Calu3 (cell line): ENCODE data around the gene DISP3. TPM values are rescaled to one million over a fixed set of nuclear protein-coding genes. Genes with fewer than 3 reads are reported as not detected.

Source experiments
- BruUV-seq: library from RNA; stranded (reverse); fragments of 400-500 nt; replicated peaks from 2 replicates; lab custom pipeline; 2021; lab: Mats Ljungman, UMichigan
- CTCF ChIA-PET: fragments of 300-600 bp; sonication (Branson Sonifier 250); formaldehyde crosslinking; loops from one replicate; lab custom pipeline; 2022; ENCODE audit warnings: antibody characterized with exemption; lab: Charles Lee
- DNase-seq: peaks from one replicate; pipeline ENCODE4 v3.0.0; 2022
- H3K27ac Mint-ChIP-seq: one replicate; pipeline ENCODE4 v1.8.0; 2022; ENCODE audit warnings: mixed read lengths; ENCODE audit not compliant: unreplicated experiment
- H3K27me3 Mint-ChIP-seq: one replicate; pipeline ENCODE4 v1.8.0; 2022; ENCODE audit warnings: mixed read lengths; ENCODE audit not compliant: unreplicated experiment
- H3K36me3 Mint-ChIP-seq: one replicate; pipeline ENCODE4 v1.8.0; 2022; ENCODE audit warnings: mild to moderate bottlenecking, moderate library complexity, mixed read lengths; ENCODE audit not compliant: insufficient read depth, unreplicated experiment
- H3K4me1 Mint-ChIP-seq: one replicate; pipeline ENCODE4 v1.8.0; 2022; ENCODE audit warnings: mild to moderate bottlenecking, low read depth, mixed read lengths; ENCODE audit not compliant: unreplicated experiment
- H3K4me3 Mint-ChIP-seq: one replicate; pipeline ENCODE4 v1.8.0; 2022; ENCODE audit warnings: mild to moderate bottlenecking, low read depth, moderate library complexity, mixed read lengths; ENCODE audit not compliant: unreplicated experiment
- H3K9me3 Mint-ChIP-seq: one replicate; pipeline ENCODE4 v1.8.0; 2022; ENCODE audit warnings: low read depth, mixed read lengths; ENCODE audit not compliant: unreplicated experiment
- intact Hi-C: fragments of 100-400 bp; cut with micrococcal nuclease; formaldehyde crosslinking; loops from one replicate; pipeline ENCODE4 v1.10.0; 2022; ENCODE audit not compliant: unreplicated experiment
- total RNA-seq: library from RNA; stranded (reverse); gene quantifications from 2 replicates; pipeline ENCODE4 v1.2.3, GENCODE V29; 2022
- TF ChIP-seq, protein P1 (sequence below): fragments of 200-600 bp; IDR thresholded peaks from one replicate; pipeline ENCODE4 v1.8.0; 2022; ENCODE audit warnings: antibody characterized with exemption; ENCODE audit not compliant: unreplicated experiment

DISP3 gene
- total RNA-seq, 1 experiment from 2014 or later, result 1.3 TPM

DNA sequence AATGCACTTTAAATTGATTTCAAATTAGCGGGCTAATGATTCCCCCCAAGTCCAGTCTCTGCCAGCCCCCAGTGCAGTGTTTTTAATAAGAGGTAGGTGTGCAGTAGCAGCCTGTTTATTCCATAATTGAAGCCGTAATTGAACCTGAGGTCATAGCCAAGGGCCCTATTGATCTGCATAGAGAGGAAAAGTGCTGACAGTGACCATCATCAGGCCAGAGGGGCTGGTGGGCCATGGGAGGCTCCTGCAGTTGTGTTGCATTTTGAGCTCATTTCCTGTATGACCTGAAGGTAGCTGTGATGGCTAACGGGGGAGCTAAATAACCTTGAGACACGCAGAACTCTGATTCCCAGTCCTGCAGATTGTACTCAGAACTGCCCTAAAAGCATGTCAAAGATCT is 67.5 kb downstream of the DISP3 start:
- H3K4me1 Mint-ChIP-seq, result no peaks in the 10 kb centered on the region
- H3K27ac Mint-ChIP-seq, result no peak overlapping the region
- TF ChIP-seq, protein P1, sequence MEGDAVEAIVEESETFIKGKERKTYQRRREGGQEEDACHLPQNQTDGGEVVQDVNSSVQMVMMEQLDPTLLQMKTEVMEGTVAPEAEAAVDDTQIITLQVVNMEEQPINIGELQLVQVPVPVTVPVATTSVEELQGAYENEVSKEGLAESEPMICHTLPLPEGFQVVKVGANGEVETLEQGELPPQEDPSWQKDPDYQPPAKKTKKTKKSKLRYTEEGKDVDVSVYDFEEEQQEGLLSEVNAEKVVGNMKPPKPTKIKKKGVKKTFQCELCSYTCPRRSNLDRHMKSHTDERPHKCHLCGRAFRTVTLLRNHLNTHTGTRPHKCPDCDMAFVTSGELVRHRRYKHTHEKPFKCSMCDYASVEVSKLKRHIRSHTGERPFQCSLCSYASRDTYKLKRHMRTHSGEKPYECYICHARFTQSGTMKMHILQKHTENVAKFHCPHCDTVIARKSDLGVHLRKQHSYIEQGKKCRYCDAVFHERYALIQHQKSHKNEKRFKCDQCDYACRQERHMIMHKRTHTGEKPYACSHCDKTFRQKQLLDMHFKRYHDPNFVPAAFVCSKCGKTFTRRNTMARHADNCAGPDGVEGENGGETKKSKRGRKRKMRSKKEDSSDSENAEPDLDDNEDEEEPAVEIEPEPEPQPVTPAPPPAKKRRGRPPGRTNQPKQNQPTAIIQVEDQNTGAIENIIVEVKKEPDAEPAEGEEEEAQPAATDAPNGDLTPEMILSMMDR, result no peak
- no peak for DNase-seq
- CTCF ChIA-PET, result no interaction called here
- no peaks in the 10 kb centered on the region for H3K9me3 Mint-ChIP-seq
- H3K27me3 Mint-ChIP-seq, result peaks cover 80% of the 10 kb centered on the region
- intact Hi-C loops, result no loop called here
- BruUV-seq, result no TSS peak
- no peak overlapping the region for H3K4me3 Mint-ChIP-seq
- no peaks in the 10 kb centered on the region for H3K36me3 Mint-ChIP-seq

DNA sequence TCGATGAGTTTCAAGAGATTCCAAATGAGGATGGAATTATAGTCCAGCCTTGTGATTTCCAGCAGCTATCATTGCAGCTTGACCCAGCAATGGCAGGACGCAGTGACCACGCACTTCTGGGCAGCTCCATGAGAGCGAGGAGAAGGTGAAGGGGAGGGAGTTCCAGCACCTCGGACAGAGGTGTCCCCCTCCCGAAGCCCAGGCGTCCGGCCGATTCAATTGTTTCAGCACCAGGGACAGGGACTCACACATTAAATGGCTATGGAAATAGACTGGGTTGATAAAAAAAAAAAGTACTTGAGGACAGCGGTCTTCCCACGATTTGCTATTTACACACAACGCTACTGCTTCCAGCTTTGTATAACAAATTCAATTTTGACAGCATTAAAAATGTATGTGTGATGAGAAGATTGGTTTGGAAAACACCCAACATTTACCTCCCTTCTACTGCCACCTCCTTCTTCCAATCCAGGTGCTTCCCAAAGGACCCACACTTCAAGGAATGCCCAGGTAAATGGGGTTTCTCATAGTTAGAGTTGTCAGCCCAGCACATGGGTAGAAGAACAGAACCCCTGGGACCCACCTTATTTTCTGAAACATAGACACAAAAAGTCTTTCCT is 71.8 kb downstream of the DISP3 start:
- Mint-ChIP-seq H3K9me3 (no peaks in the 10 kb centered on the region), H3K4me3 (no peak overlapping the region), H3K27ac (no peak overlapping the region), H3K36me3 (no peaks in the 10 kb centered on the region), H3K4me1 (no peaks in the 10 kb centered on the region), H3K27me3 (peaks cover 85% of the 10 kb centered on the region)
- CTCF ChIA-PET, result no interaction called here
- DNase-seq, result peak; percentile 61
- no TSS peak for BruUV-seq
- TF ChIP-seq, protein P1, result no peak
- intact Hi-C loops, result no loop called here

DNA sequence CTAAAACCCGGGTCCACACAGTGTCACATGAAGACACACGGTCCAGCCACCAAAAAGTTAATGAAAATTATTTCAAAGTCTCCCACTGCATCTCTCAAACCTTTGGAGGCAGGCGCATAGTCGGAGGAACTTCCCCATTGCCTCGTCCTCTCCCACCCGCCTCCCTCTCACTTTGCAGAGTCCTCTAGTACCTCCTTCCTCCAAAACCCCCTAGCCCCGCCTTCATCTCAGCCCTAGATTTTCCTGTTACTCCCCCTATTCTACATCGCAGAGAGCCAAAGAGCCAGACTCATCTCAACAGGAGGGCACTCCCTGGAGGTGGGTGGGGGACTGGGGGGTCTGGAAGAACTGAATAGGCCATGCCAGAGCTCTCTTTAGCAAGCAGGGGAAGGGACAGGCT is 79.3 kb downstream of the DISP3 start:
- H3K9me3 Mint-ChIP-seq, result no peaks in the 10 kb centered on the region
- no peak overlapping the region for H3K27ac Mint-ChIP-seq
- BruUV-seq, result no TSS peak
- no peak overlapping the region for H3K4me3 Mint-ChIP-seq
- no peaks in the 10 kb centered on the region for H3K36me3 Mint-ChIP-seq
- no peaks in the 10 kb centered on the region for H3K4me1 Mint-ChIP-seq
- intact Hi-C loops, result no loop called here
- H3K27me3 Mint-ChIP-seq, result peaks cover 99% of the 10 kb centered on the region
- no peak for DNase-seq
- CTCF ChIA-PET, result no interaction called here
- TF ChIP-seq, protein P1, result no peak

DNA sequence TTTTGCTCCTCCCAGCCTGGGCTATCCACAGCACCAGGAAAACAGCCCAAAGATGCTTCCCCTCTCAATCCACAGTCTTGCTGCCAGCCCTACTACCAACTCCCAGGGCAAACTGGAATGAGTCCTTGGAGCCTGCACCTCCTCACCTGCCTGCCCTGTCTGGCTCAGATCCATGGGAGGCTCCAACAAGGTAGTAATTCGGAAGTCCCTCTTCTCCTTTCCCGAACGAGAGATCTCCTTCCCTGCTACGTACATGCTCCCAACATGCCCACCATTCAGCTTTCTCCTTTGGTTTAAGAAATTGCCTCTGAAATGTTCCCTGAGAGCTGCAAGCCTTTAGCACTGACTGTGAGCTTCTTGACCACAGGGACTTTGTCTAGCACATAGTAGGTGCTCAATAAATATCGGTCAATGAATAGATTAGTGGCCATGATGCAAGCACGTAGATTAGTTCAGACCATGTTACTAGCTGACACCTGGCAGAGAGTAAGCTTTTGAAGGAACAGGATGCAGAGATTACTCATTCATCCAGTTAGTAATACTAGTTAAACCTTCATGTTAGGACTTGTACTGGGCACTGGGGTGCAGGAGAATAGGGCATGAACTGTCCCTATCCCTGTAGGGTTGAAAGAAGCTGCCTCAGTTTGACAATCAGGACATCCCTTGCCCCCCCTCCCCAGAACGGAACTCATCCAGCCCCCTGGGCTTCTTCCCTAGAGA is 80.1 kb downstream of the DISP3 start:
- intact Hi-C loops, result no loop called here
- TF ChIP-seq, protein P1, result no peak
- no peaks in the 10 kb centered on the region for H3K9me3 Mint-ChIP-seq
- no peak overlapping the region for H3K4me3 Mint-ChIP-seq
- CTCF ChIA-PET, result interaction anchor here (0.6 kb wide), 1 partner anchor 242 kb away, joined by 3 read pairs; no protein-coding TSS in a partner anchor
- H3K27ac Mint-ChIP-seq, result no peak overlapping the region
- peaks cover 97% of the 10 kb centered on the region for H3K27me3 Mint-ChIP-seq
- DNase-seq, result no peak
- BruUV-seq, result no TSS peak
- H3K4me1 Mint-ChIP-seq, result no peaks in the 10 kb centered on the region
- H3K36me3 Mint-ChIP-seq, result no peaks in the 10 kb centered on the region
